Thymus (tissue), 14 donors: Measurements from ENCODE around the gene EXOSC6. TPM values are rescaled to one million over a fixed set of nuclear protein-coding genes. Genes with fewer than 3 reads are reported as not detected.
A peak's percentile ranks its signal among the peaks of the same experiment; 100 is the strongest.
"Not testable (repeated sequence)": the region's sequence is repeated elsewhere in the genome, so short reads cannot be mapped to it uniquely, and the experiment has no call there.

ENCODE experiments used
- DNase-seq, 9 donors: peaks; one replicate each; pipeline ENCODE4 v3.0.0-alpha.2; 2013; ENCODE audit warnings: low spot score in 9 of 9, low read depth in 6 of 9, missing footprints in 1 of 9
- H3K27ac ChIP-seq, 2 donors: one replicate each; pipeline ENCODE4 v1.5.1; 2013; ENCODE audit warnings: control low read depth in 1 of 2, low read depth in 1 of 2, low read length in 1 of 2, mild to moderate bottlenecking in 1 of 2, moderate library complexity in 1 of 2
- H3K27me3 ChIP-seq, 2 donors: one replicate each; pipeline ENCODE4 v1.5.1; 2013; ENCODE audit warnings: low read length in 1 of 2; ENCODE audit not compliant: control insufficient read depth in 2 of 2, insufficient read depth in 1 of 2
- H3K36me3 ChIP-seq, 2 donors: one replicate each; pipeline ENCODE4 v1.5.1; 2013; ENCODE audit warnings: low read length in 1 of 2, mild to moderate bottlenecking in 1 of 2, moderate library complexity in 1 of 2; ENCODE audit not compliant: control insufficient read depth in 2 of 2, insufficient read depth in 2 of 2
- H3K4me1 ChIP-seq, 2 donors: one replicate each; pipeline ENCODE4 v1.5.1; 2013; ENCODE audit warnings: low read length in 2 of 2; ENCODE audit not compliant: control insufficient read depth in 2 of 2, insufficient read depth in 2 of 2
- H3K4me3 ChIP-seq, 2 donors: one replicate each; pipeline ENCODE4 v1.5.1; 2013; ENCODE audit warnings: low read length in 2 of 2, control low read depth in 1 of 2, mild to moderate bottlenecking in 1 of 2
- H3K9me3 ChIP-seq, 2 donors: one replicate each; pipeline ENCODE4 v1.5.1; 2013; ENCODE audit warnings: low read length in 1 of 2, mild to moderate bottlenecking in 1 of 2; ENCODE audit not compliant: control insufficient read depth in 2 of 2, insufficient read depth in 1 of 2
- WGBS: extraction: QIAGEN DNeasy Blood & Tissue Kit; methylation state at CpG from one replicate; pipeline ENCODE4 v1.1.7; 2013; 5-methylcytosine and 5-hydroxymethylcytosine counted together
- long read RNA-seq, 10 donors: transcript quantifications; one replicate each; lab custom pipeline, GENCODE V29; 2026
- polyA plus RNA-seq: library from polyadenylated mRNA; stranded (reverse); fragments of 200-250 nt; gene quantifications from one replicate; pipeline ENCODE4 v1.2.3, GENCODE V29; 2013
- total RNA-seq: library from RNA; stranded (reverse); fragments of 120-200 nt; gene quantifications from one replicate; pipeline ENCODE4 v1.2.4, GENCODE V29; 2013
- donor health status: healthy.

Gene EXOSC6
- 15.4 TPM for total RNA-seq
- polyA plus RNA-seq, result 22.8 TPM
- long read RNA-seq, donor 1, full-length matches to known transcripts, result 9 of 9 reads
- long read RNA-seq, donor 1, partial matches to known transcripts, result 0 of 9 reads
- long read RNA-seq, donor 1, other reads (novel, unspliced or antisense), result 0 of 9 reads
- long read RNA-seq, donor 2, result 0 reads
- long read RNA-seq, donor 3, full-length matches to known transcripts, result 76 of 76 reads
- long read RNA-seq, donor 3, partial matches to known transcripts, result 0 of 76 reads
- long read RNA-seq, donor 3, other reads (novel, unspliced or antisense), result 0 of 76 reads
- long read RNA-seq, donor 4, full-length matches to known transcripts, result 73 of 73 reads
- long read RNA-seq, donor 4, partial matches to known transcripts, result 0 of 73 reads
- long read RNA-seq, donor 4, other reads (novel, unspliced or antisense), result 0 of 73 reads
- long read RNA-seq, donor 5, full-length matches to known transcripts, result 68 of 68 reads
- long read RNA-seq, donor 5, partial matches to known transcripts, result 0 of 68 reads
- long read RNA-seq, donor 5, other reads (novel, unspliced or antisense), result 0 of 68 reads
- long read RNA-seq, donor 6, full-length matches to known transcripts, result 66 of 66 reads
- long read RNA-seq, donor 6, partial matches to known transcripts, result 0 of 66 reads
- long read RNA-seq, donor 6, other reads (novel, unspliced or antisense), result 0 of 66 reads
- long read RNA-seq, donor 7, full-length matches to known transcripts, result 63 of 63 reads
- long read RNA-seq, donor 7, partial matches to known transcripts, result 0 of 63 reads
- long read RNA-seq, donor 7, other reads (novel, unspliced or antisense), result 0 of 63 reads
- long read RNA-seq, donor 8, full-length matches to known transcripts, result 29 of 29 reads
- long read RNA-seq, donor 8, partial matches to known transcripts, result 0 of 29 reads
- long read RNA-seq, donor 8, other reads (novel, unspliced or antisense), result 0 of 29 reads
- long read RNA-seq, donor 9, full-length matches to known transcripts, result 39 of 39 reads
- long read RNA-seq, donor 9, partial matches to known transcripts, result 0 of 39 reads
- long read RNA-seq, donor 9, other reads (novel, unspliced or antisense), result 0 of 39 reads
- long read RNA-seq, donor 10, full-length matches to known transcripts, result 33 of 33 reads
- long read RNA-seq, donor 10, partial matches to known transcripts, result 0 of 33 reads
- long read RNA-seq, donor 10, other reads (novel, unspliced or antisense), result 0 of 33 reads

DNA sequence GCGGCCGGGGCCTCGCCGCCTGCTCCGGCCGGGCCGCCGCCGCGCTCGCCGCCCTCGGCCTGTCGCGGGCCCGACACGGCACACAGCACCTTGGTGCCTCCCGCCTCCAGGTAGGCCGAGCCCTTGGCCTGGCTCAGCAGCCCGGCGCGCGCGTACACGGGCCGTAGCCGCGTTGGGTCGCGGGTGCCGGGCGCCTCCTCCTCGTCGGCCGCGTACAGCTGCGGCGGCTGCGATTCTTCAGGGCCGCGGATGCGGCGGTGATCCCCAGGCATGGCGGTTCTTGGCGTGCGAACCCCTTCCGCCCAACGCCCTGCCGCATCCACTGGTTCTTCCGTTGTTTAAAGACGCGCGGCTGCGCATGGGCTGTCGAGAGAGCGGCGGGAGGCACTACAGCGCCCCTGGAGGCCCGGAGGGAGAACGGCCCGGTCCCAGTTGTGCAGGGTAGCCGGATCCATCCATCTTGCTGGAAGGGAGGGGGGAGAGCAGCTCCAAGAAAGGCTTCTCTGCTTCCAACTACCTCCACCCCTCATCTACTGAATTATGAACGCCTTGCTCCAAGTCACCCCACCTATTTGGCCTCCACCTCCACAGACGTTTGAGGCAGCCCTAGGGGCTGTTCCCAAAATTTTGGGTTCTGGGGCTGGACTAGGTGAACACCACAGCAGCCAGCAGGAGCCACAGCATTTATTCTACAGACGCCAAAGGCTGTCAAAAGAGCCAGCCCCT is at the start of gene EXOSC6:
EXOSC6 (minus strand) TSS at position 312 of the 726 bp plus-strand sequence; CDS start at position 272, 40 bp downstream.
- peak; percentile 78 to 95 (median 85) for DNase-seq
- peaks cover 5 to 9% of the 10 kb centered on the region in 2 donors for H3K4me1 ChIP-seq
- peak within 1 kb of the TSS; percentile 51 to 73 for H3K4me3 ChIP-seq
- no peaks in the 10 kb centered on the region for H3K27me3 ChIP-seq
- H3K36me3 ChIP-seq, result peaks cover 42 to 45% of the 10 kb centered on the region in 2 donors
- no peaks in the 10 kb centered on the region for H3K9me3 ChIP-seq
- peak within 1 kb of the TSS; percentile 32 to 95 for H3K27ac ChIP-seq
- 2% methylated on average over 65 of the region's 65 CpGs for WGBS

- H3K4me1 ChIP-seq, result peaks cover 0 to 10% of the 10 kb centered on the region in 2 donors
- WGBS, result 99% methylated on average over 1 of the region's 1 CpG
- H3K4me3 ChIP-seq, result no peak overlapping the region
- DNase-seq, result no peak
- H3K27ac ChIP-seq, result no peak overlapping the region
- H3K36me3 ChIP-seq, result no peaks in the 10 kb centered on the region
- peaks cover 3 to 7% of the 10 kb centered on the region in 2 donors for H3K9me3 ChIP-seq
- no peaks in the 10 kb centered on the region for H3K27me3 ChIP-seq
Measured at GRCh38 chr16:70301121-70301520, 49.4 kb upstream of the EXOSC6 start.

- H3K27me3 ChIP-seq, result no peaks in the 10 kb centered on the region
- peak within 1 kb of the TSS; percentile 80 to 83 for H3K4me3 ChIP-seq
- 2% methylated on average over 37 of the region's 37 CpGs for WGBS
- no peaks in the 10 kb centered on the region for H3K36me3 ChIP-seq
- peaks cover 0 to 10% of the 10 kb centered on the region in 2 donors for H3K4me1 ChIP-seq
- peaks cover 3 to 7% of the 10 kb centered on the region in 2 donors for H3K9me3 ChIP-seq
- peak; percentile 24 to 73 (median 45) for DNase-seq
- peak within 1 kb of the TSS; percentile 78 to 93 for H3K27ac ChIP-seq
Measured at GRCh38 chr16:70298988-70299938, 47.5 kb upstream of the EXOSC6 start, which contains the start of gene DDX19B. Gene DDX19B, plus strand, starts transcription at chr16:70299186. Its CDS starts 112 bp downstream, at chr16:70299298.

- no peak for DNase-seq
- Histone ChIP-seq H3K27me3 (no peaks in the 10 kb centered on the region), H3K27ac (no peak overlapping the region), H3K4me1 (peaks cover 0 to 10% of the 10 kb centered on the region in 2 donors), H3K36me3 (no peaks in the 10 kb centered on the region), H3K4me3 (no peak overlapping the region), H3K9me3 (peaks cover 2 to 6% of the 10 kb centered on the region in 2 donors)
Measured at GRCh38 chr16:70295634-70296033, 43.9 kb upstream of the EXOSC6 start.

DNA sequence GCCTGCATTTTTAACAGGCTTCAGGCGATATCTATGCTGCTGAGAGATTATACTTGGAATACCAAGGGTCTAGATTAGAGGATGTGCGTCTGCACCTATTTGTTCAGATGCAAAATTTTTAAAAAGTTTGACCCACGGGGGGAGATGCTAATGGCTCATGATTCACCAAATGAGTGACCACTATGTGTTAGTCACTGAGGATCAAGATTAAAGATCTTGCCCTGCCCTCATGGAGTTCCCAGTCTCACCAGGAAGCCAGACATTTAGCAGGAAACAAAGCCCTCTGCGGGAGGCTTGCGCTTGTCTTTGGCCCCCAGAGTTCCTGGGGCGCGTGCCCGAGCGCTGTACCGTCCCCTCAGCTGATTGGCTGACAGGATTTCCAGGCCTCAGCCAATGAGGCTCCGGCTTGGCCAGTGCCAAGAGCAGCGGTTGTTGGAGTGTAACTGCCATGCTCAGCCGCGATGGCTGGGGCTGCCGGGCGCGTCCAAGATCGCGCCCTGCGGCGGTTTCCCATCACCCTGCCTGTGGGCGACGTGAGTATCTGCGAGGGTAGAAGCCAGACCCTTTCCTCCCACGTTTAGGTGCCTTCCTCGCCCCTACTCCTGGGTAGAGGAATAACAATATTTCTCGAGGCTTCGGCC is 42.8 kb upstream of the EXOSC6 start:
- H3K4me1 ChIP-seq, result peaks cover 4 to 11% of the 10 kb centered on the region in 2 donors
- 98% methylated on average over 28 of the region's 28 CpGs for WGBS
- no peaks in the 10 kb centered on the region for H3K36me3 ChIP-seq
- no peaks in the 10 kb centered on the region for H3K27me3 ChIP-seq
- DNase-seq, result no peak
- no peak overlapping the region for H3K27ac ChIP-seq
- H3K9me3 ChIP-seq, result no peaks in the 10 kb centered on the region
- no peak overlapping the region for H3K4me3 ChIP-seq

GRCh38 chr16:70292148-70292547 is 40.4 kb upstream of the EXOSC6 start:
- not testable (repeated sequence) for DNase-seq, H3K4me3 ChIP-seq, H3K27me3 ChIP-seq, H3K36me3 ChIP-seq, H3K27ac ChIP-seq, H3K9me3 ChIP-seq
- H3K4me1 ChIP-seq, result peaks cover 4 to 14% of the 10 kb centered on the region in 2 donors
- 98% methylated on average over 11 of the region's 11 CpGs for WGBS

- H3K27ac ChIP-seq, result no peak overlapping the region
Measured at GRCh38 chr16:70290949-70291519, 39.3 kb upstream of the EXOSC6 start.

More at GRCh38 chr16:70290949-70291519, 39.3 kb upstream of the EXOSC6 start:
- Histone ChIP-seq H3K9me3 (no peaks in the 10 kb centered on the region), H3K27me3 (no peaks in the 10 kb centered on the region), H3K4me1 (peaks cover 4 to 14% of the 10 kb centered on the region in 2 donors), H3K4me3 (no peak overlapping the region), H3K36me3 (no peaks in the 10 kb centered on the region)
- no peak for DNase-seq
